NT2/D1 (cell line): ENCODE measurements around the gene NF1.

Source experiments
- YY1 ChIP-seq: IDR thresholded peaks from 2 replicates; pipeline ENCODE4 v1.6.1; 2011; ENCODE audit not compliant: insufficient read length, insufficient read depth
- ZNF274 ChIP-seq: IDR thresholded peaks from 2 replicates; pipeline ENCODE4 v1.6.1; 2011; ENCODE audit warnings: mild to moderate bottlenecking, low read depth, low read length

- TF ChIP-seq ZNF274 (no peak), YY1 (no peak)
Measured at GRCh38 chr17:31236712-31237111, 141.9 kb downstream of the NF1 start.
